Spleen (tissue), 11 donors: ENCODE data around the gene DNAAF5. TPM values are rescaled to one million over a fixed set of nuclear protein-coding genes. Genes with fewer than 3 reads are reported as not detected.

ENCODE experiments used
- DNase-seq: peaks from one replicate; pipeline ENCODE4 v3.0.0-alpha.2; 2020
- H3K27ac ChIP-seq, 8 donors: fragments of 200-600 bp; sonication (generic) in 7 of 8; 1 replicate in 4 of 8; 2 replicates in 4 of 8; pipeline versions ENCODE4 v1.5.0 to v1.8.0; 2016 to 2021; ENCODE audit warnings: inconsistent platforms in 4 of 8, mild to moderate bottlenecking in 4 of 8, moderate library complexity in 1 of 8
- H3K27me3 ChIP-seq, 7 donors: fragments of 200-600 bp; sonication (generic) in 6 of 7; replicated peaks in 1 of 7; 1 replicate in 4 of 7; 2 replicates in 3 of 7; pipeline versions ENCODE4 v1.5.0 to v1.8.0; 2016 to 2021; ENCODE audit warnings: inconsistent platforms in 3 of 7, mild to moderate bottlenecking in 1 of 7
- H3K36me3 ChIP-seq, 6 donors: fragments of 200-600 bp; sonication (generic) in 5 of 6; 1 replicate in 4 of 6; 2 replicates in 2 of 6; pipeline versions ENCODE4 v1.5.0 to v1.8.0; 2016 to 2021; ENCODE audit warnings: inconsistent platforms in 2 of 6
- H3K4me1 ChIP-seq, 6 donors: fragments of 200-600 bp; sonication (generic) in 5 of 6; 1 replicate in 3 of 6; 2 replicates in 3 of 6; pipeline versions ENCODE4 v1.5.0 to v1.8.0; 2016 to 2021; ENCODE audit warnings: inconsistent platforms in 3 of 6
- H3K4me3 ChIP-seq, 8 donors: fragments of 200-600 bp; sonication (generic) in 7 of 8; 1 replicate in 4 of 8; 2 replicates in 4 of 8; pipeline versions ENCODE4 v1.5.0 to v1.8.0; 2016 to 2021; ENCODE audit warnings: inconsistent platforms in 4 of 8, mild to moderate bottlenecking in 4 of 8, moderate library complexity in 2 of 8
- H3K9me3 ChIP-seq, 8 donors: fragments of 200-600 bp; sonication (generic) in 7 of 8; 1 replicate in 4 of 8; 2 replicates in 4 of 8; pipeline versions ENCODE4 v1.5.0 to v1.8.0; 2016 to 2021; ENCODE audit warnings: inconsistent platforms in 4 of 8
- POLR2A ChIP-seq, 3 donors: fragments of 450-650 bp; IDR thresholded peaks; one replicate each; pipeline ENCODE4 v1.5.1; 2017; ENCODE audit warnings: antibody characterized with exemption in 3 of 3, mild to moderate bottlenecking in 1 of 3
- POLR2AphosphoS5 ChIP-seq, 3 donors: sonication (generic); formaldehyde crosslinking; IDR thresholded peaks; one replicate each; pipeline ENCODE4 v1.5.1; 2017; ENCODE audit warnings: antibody characterized with exemption in 3 of 3
- WGBS, 5 donors: extraction: QIAGEN DNeasy Blood & Tissue Kit in 3 of 5; methylation state at CpG; one replicate each; pipeline versions ENCODE4 v1.1.5 to v1.1.7; 2013 to 2018; 5-methylcytosine and 5-hydroxymethylcytosine counted together
- intact Hi-C: fragments of 100-400 bp; cut with DNase I; formaldehyde crosslinking; loops from one replicate; pipeline ENCODE4 v1.15.0; 2023; ENCODE audit warnings: low total_unique reads
- polyA plus RNA-seq, 3 donors: library from polyadenylated mRNA; stranded (reverse); fragments of 200-250 nt; gene quantifications; one replicate each; pipeline ENCODE4 v1.2.1, GENCODE V29; 2013
- total RNA-seq, 7 donors: library from RNA; depleted of rRNA in 3 of 7; stranded (reverse); fragments of >200 nt in 3 of 7; fragmentation: NEBNext Ultra II Directional in 4 of 7; extraction: Animal tissue kit (Norgen Biotek cat#: 25700) in 4 of 7; gene quantifications; one replicate each; pipeline versions ENCODE4 v1.1.0 to v1.2.1, GENCODE V29; 2016 to 2021
- TF ChIP-seq, protein P1 (sequence below), 11 experiments: fragments of 200-600 bp in 7 of 11; fragments of 450-650 bp in 4 of 11; sonication (generic) in 4 of 11; IDR thresholded peaks in 8 of 11; conservative IDR thresholded peaks in 3 of 11; 1 replicate in 7 of 11; 2 replicates in 4 of 11; pipeline versions ENCODE4 v1.4.0 to v1.8.0; 2016 to 2021; ENCODE audit warnings: antibody characterized with exemption in 11 of 11, inconsistent platforms in 4 of 11, mild to moderate bottlenecking in 1 of 11
- donor health status: healthy with polysubstance abuse.
- donor health status: DM: no; HTN: no; CAD: no; lungs with moderate emphysema.
- donor health status: DM: no; HTN: no; CAD: no.
- donor health status: Bipolar disorder and iron deficiency.
- donor health status: healthy.
- donor health status: DM: no; HTN: no; CAD: no.
- donor health status: DM: yes; HTN: yes; CAD: no.

DNAAF5 gene
- total and polyA plus RNA-seq, 10 donors: 7.5 to 22.4 (median 18.1) TPM

DNA sequence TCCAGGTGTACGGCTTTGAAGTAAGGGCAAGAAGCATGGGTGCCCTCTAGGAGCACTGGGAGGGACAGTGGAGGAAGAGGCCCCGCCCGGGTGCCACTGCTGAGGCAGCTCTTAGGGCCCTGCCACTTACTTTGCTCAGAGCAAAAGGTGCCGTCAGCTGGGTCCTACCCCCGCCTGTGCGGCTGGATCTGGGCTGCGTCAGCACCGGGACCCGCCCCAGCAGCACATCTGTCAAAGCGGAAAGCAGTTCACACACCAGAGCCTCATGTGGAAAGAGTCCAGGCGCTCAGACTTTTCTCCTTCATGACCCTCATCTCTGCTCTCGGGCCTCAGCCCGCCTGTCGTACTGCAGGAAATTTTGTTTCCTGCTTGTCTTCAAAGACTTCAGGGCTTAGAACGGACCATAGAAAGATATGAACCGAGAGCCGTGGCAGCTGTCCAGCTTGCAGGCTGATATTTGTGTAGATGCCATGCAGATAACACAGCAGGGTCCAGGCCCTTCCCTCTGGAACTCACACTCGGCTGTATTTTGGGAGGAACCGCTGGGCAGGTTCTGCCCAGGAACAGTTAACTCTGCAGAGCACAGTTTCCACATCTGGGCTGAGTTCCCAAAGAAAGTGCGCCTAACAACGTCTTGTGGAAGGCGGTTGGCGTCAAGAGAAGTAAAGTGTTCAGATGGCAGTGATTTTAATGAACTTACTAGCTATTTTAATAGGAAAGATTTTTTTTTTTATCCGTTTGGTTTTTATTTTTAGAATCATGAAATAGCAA is 44.9 kb downstream of the DNAAF5 start:
- Histone ChIP-seq H3K27me3 (no peaks in the 10 kb centered on the region), H3K4me3 (no peak overlapping the region), H3K4me1 (peaks cover 0 to 31% (median 20%) of the 10 kb centered on the region in 6 donors), H3K36me3 (peaks cover 0 to 84% (median 9%) of the 10 kb centered on the region in 6 donors), H3K9me3 (no peaks in the 10 kb centered on the region), H3K27ac (peak overlapping the region; percentile 41 to 83 (median 70))
- no peak for DNase-seq
- peak; percentile 71 to 83 (median 80) for TF ChIP-seq POLR2AphosphoS5 (IDR thresholded peaks at IDR 0.05)
- TF ChIP-seq, protein P1, sequence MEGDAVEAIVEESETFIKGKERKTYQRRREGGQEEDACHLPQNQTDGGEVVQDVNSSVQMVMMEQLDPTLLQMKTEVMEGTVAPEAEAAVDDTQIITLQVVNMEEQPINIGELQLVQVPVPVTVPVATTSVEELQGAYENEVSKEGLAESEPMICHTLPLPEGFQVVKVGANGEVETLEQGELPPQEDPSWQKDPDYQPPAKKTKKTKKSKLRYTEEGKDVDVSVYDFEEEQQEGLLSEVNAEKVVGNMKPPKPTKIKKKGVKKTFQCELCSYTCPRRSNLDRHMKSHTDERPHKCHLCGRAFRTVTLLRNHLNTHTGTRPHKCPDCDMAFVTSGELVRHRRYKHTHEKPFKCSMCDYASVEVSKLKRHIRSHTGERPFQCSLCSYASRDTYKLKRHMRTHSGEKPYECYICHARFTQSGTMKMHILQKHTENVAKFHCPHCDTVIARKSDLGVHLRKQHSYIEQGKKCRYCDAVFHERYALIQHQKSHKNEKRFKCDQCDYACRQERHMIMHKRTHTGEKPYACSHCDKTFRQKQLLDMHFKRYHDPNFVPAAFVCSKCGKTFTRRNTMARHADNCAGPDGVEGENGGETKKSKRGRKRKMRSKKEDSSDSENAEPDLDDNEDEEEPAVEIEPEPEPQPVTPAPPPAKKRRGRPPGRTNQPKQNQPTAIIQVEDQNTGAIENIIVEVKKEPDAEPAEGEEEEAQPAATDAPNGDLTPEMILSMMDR (IDR thresholded peaks at IDR 0.05 in 8 of 11, conservative IDR thresholded peaks at IDR 0.05 in 3 of 11): peak in 1 of 11 experiments; percentile 15
- TF ChIP-seq POLR2A (IDR thresholded peaks at IDR 0.05): no peak
- 45 to 56% (median 49%) methylated on average over 22 to 24 of the region's 24 CpGs for WGBS, 5 donors
- intact Hi-C loops: loop anchor here (5.0 kb wide), 1 partner anchor 449 kb away; no protein-coding TSS in a partner anchor

DNA sequence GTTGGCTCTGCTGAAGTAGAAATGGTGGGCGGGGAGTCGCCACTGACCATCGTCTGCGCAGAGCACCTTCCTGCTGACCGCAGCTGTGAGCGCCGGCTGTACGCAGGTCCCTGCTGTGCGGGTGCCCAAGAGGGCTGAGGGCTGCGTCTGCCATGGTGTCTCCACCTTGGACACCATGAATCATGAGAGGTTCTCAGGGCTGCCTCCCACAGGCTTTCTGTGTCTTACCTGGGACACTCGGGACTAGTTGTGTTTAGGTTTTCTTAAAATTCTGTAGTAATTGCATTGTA is 45.5 kb downstream of the DNAAF5 start:
- TF ChIP-seq POLR2AphosphoS5 (IDR thresholded peaks at IDR 0.05) (no peak), POLR2A (IDR thresholded peaks at IDR 0.05) (no peak)
- TF ChIP-seq, protein P1 (IDR thresholded peaks at IDR 0.05 in 8 of 11, conservative IDR thresholded peaks at IDR 0.05 in 3 of 11): no peak
- 79 to 88% (median 85%) methylated on average over 11 of the region's 11 CpGs for WGBS, 5 donors
- intact Hi-C loops: loop anchor here (5.0 kb wide), 1 partner anchor 450 kb away; no protein-coding TSS in a partner anchor
- Histone ChIP-seq H3K9me3 (no peaks in the 10 kb centered on the region), H3K27me3 (no peaks in the 10 kb centered on the region), H3K4me1 (peaks cover 0 to 31% (median 20%) of the 10 kb centered on the region in 6 donors), H3K27ac (peak overlapping the region in 6 of 8 donors; percentile 21 to 83 (median 75)), H3K4me3 (no peak overlapping the region), H3K36me3 (peaks cover 0 to 83% (median 8%) of the 10 kb centered on the region in 6 donors)
- no peak for DNase-seq

DNA sequence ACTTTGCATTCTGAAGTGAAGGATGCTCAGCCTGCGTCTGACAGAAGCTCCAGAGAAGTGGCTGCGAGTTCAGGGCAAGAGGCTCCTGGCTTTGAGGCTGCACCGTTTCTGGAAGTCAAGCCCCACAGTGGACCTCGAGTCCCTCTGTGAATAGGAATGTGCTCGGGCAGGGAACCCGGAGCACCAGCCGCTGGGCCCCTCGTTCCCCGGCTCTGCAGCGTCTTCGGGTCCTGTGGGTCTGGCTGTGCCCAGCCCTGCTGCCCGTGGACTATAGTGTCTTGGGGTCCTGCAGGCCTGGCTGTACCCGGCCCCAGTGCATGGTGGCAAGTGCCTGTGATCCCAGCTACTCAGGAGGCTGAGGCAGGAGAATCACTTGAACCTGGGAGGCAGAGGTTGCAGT is 45.9 kb downstream of the DNAAF5 start:
- TF ChIP-seq, protein P1 (IDR thresholded peaks at IDR 0.05 in 8 of 11, conservative IDR thresholded peaks at IDR 0.05 in 3 of 11): no peak
- no peak for TF ChIP-seq POLR2A (IDR thresholded peaks at IDR 0.05)
- TF ChIP-seq POLR2AphosphoS5 (IDR thresholded peaks at IDR 0.05): no peak
- Histone ChIP-seq H3K4me1 (peaks cover 0 to 31% (median 20%) of the 10 kb centered on the region in 6 donors), H3K27ac (peak overlapping the region in 3 of 8 donors; percentile 75 to 80 (median 75)), H3K36me3 (peaks cover 0 to 84% (median 8%) of the 10 kb centered on the region in 6 donors), H3K4me3 (no peak overlapping the region), H3K9me3 (no peaks in the 10 kb centered on the region), H3K27me3 (no peaks in the 10 kb centered on the region)
- intact Hi-C loops: loop anchor here (5.0 kb wide), 1 partner anchor 450 kb away; no protein-coding TSS in a partner anchor
- WGBS, 5 donors: 91 to 100% (median 96%) methylated on average over 1 to 13 of the region's 13 CpGs
- no peak for DNase-seq
